HG02870 (cell line): ENCODE results near the gene FBN1.

Experiments used
- ATAC-seq: cut with Tn5 transposase; IDR thresholded peaks from one replicate; pipeline ENCODE4 v1.9.1; 2021; ENCODE audit warnings: mild to moderate bottlenecking, moderate library complexity; ENCODE audit not compliant: unreplicated experiment

FBN1 gene

GRCh38 chr15:48645558-48646330 is at the start of gene FBN1:
TSS of gene FBN1 (minus strand) at chr15:48645709. CDS start at chr15:48644769, 940 bp downstream.
- ATAC-seq, result peak; percentile 59

- ATAC-seq, result no peak
Observed at GRCh38 chr15:48693484-48693883, 48.0 kb upstream of the FBN1 start.

GRCh38 chr15:48688493-48688892 is 43.0 kb upstream of the FBN1 start:
- ATAC-seq, result no peak

GRCh38 chr15:48683991-48684765 is 38.7 kb upstream of the FBN1 start:
- ATAC-seq, result no peak

GRCh38 chr15:48682942-48683651 is 37.6 kb upstream of the FBN1 start:
- ATAC-seq, result no peak

- no peak for ATAC-seq
Observed at GRCh38 chr15:48681353-48681752, 35.8 kb upstream of the FBN1 start.

GRCh38 chr15:48680841-48681240 is 35.3 kb upstream of the FBN1 start:
- ATAC-seq, result no peak

GRCh38 chr15:48679952-48680351 is 34.4 kb upstream of the FBN1 start:
- ATAC-seq, result no peak

- ATAC-seq, result no peak
Observed at GRCh38 chr15:48678851-48679250, 33.3 kb upstream of the FBN1 start.

GRCh38 chr15:48677821-48678220 is 32.3 kb upstream of the FBN1 start:
- no peak for ATAC-seq

GRCh38 chr15:48675436-48675835 is 29.9 kb upstream of the FBN1 start:
- no peak for ATAC-seq

- no peak for ATAC-seq
Observed at GRCh38 chr15:48674876-48675275, 29.4 kb upstream of the FBN1 start.

- no peak for ATAC-seq
Observed at GRCh38 chr15:48672206-48672605, 26.7 kb upstream of the FBN1 start.

- no peak for ATAC-seq
Observed at GRCh38 chr15:48671103-48672022, 25.9 kb upstream of the FBN1 start.

- no peak for ATAC-seq
Observed at GRCh38 chr15:48667701-48668100, 22.2 kb upstream of the FBN1 start.

- no peak for ATAC-seq
Observed at GRCh38 chr15:48664436-48664835, 18.9 kb upstream of the FBN1 start.

GRCh38 chr15:48657950-48658591 is 12.6 kb upstream of the FBN1 start:
- ATAC-seq, result no peak

GRCh38 chr15:48654801-48655200 is 9.3 kb upstream of the FBN1 start:
- no peak for ATAC-seq

GRCh38 chr15:48653913-48654670 is 8.6 kb upstream of the FBN1 start:
- ATAC-seq, result no peak
